Measurements from ENCODE around the gene DYRK3. TPM values are rescaled to one million over a fixed set of nuclear protein-coding genes. Genes with fewer than 3 reads are reported as not detected.

The DYRK3 gene
- polyA plus RNA-seq, 1 donor (not counting 4 experiments of a cell fraction or from before 2014, with no cell fraction given) = 15.0 TPM

DNA sequence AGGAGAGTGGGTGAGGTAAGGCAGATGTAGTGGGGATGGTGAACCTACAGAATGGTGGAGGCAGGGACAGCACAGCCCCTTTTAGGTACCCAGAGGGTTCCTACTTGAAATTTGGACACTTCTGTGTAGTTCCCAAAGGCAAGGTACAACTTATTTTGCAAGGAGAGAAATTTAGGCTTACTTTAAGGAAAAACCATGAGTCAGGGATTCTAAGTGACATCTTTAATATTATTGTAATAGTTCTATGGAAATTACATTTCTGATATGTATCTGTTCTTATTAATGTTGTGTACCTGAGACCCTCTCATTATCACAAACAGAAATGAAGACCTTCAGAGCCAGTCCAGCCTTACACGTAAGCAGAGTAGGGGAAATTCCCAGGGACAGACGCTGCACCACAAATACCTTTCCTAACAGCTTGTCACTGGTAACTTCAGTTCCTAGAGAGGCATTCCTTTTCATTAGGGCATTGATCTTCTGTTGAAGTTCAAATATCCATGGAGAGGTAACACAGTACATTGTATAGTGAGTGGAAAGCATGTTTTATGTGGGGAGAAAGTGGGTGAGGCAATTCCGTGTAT, 7.9 kb downstream of the DYRK3 start:
- Histone ChIP-seq H3K4me2 (ENCODE audit: control insufficient read depth, extremely low read depth, insufficient read depth, low read depth, low read length) (no peak overlapping the region), H3K9me3 (ENCODE audit: control insufficient read depth, low read depth, low read length) (no peaks in the 10 kb centered on the region), H3K4me1 (ENCODE audit: control insufficient read depth, extremely low read depth, insufficient read depth, low read length) (no peaks in the 10 kb centered on the region), H4K20me1 (ENCODE audit: control insufficient read depth, extremely low read depth, insufficient read depth, low read length) (no peaks in the 10 kb centered on the region), H3K79me2 (ENCODE audit: control insufficient read depth, insufficient read depth, low read length) (peaks cover 6% of the 10 kb centered on the region), H3K27ac (ENCODE audit: control insufficient read depth, insufficient read depth, low read length) (no peak overlapping the region), H3K9me1 (ENCODE audit: control insufficient read depth, extremely low read depth, insufficient read depth, low read length) (peaks cover 4% of the 10 kb centered on the region), H3K4me3 (ENCODE audit: control insufficient read depth in 2 of 3, extremely low read depth in 1 of 3, insufficient read depth in 2 of 3, low read depth in 1 of 3, low read length in 3 of 3) (no peak overlapping the region), H3K9ac (ENCODE audit: control insufficient read depth, extremely low read depth, insufficient read depth, low read length) (no peak overlapping the region), H3K36me3 (ENCODE audit: control insufficient read depth in 2 of 2, extremely low read depth in 1 of 2, insufficient read depth in 2 of 2, low read length in 2 of 2) (peaks cover 2 to 27% of the 10 kb centered on the region in 2 experiments), H3K27me3 (ENCODE audit: control insufficient read depth, extremely low read depth, insufficient read depth, low read length) (no peaks in the 10 kb centered on the region), H2AFZ (ENCODE audit: control insufficient read depth, low read length) (no peak overlapping the region)
- DNase-seq (ENCODE audit: low read depth, low spot score) = no peak
- dilution Hi-C loops (cut with MboI; ENCODE audit: extremely low pct_ligation_motif_present, low sequenced_read_pairs) = no loop called here
- TF ChIP-seq CTCF (optimal IDR thresholded peaks at IDR 0.05 in 1 of 3, IDR thresholded peaks at IDR 0.05 in 1 of 3, conservative IDR thresholded peaks at IDR 0.05 in 1 of 3; ENCODE audit: extremely low read depth in 1 of 3, insufficient read depth in 2 of 3, low read length in 3 of 3) (no peak), EZH2 (IDR thresholded peaks at IDR 0.05; ENCODE audit: low read length) (no peak)
- FAIRE-seq = no peak

DNA sequence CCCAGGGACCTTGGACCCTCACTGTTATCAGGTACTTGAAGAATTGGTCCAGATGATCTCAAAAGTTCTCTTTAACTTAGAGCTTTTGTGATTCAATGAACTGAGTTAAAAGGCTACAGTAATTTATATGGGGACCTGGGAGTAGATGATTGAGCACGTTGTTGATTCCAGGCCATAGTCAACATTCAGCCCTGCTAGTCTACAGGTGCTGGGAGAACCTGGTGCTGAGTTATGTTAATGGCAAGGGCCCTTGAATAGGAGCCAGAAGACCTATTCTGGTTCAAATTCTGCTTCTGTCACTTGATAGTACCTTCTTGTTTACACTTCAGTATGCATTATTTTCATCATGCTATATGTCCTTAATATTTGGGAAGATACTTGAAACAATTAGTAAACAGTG, 11.2 kb downstream of the DYRK3 start:
- no peak overlapping the region for H3K4me3 ChIP-seq (ENCODE audit: control insufficient read depth in 2 of 3, extremely low read depth in 1 of 3, insufficient read depth in 2 of 3, low read depth in 1 of 3, low read length in 3 of 3)
- no peak overlapping the region for H2AFZ ChIP-seq (ENCODE audit: control insufficient read depth, low read length)
- H3K4me1 ChIP-seq (ENCODE audit: control insufficient read depth, extremely low read depth, insufficient read depth, low read length) = no peaks in the 10 kb centered on the region
- dilution Hi-C loops (cut with MboI; ENCODE audit: extremely low pct_ligation_motif_present, low sequenced_read_pairs) = no loop called here
- H3K9me1 ChIP-seq (ENCODE audit: control insufficient read depth, extremely low read depth, insufficient read depth, low read length) = peaks cover 4% of the 10 kb centered on the region
- no peaks in the 10 kb centered on the region for H3K9me3 ChIP-seq (ENCODE audit: control insufficient read depth, low read depth, low read length)
- DNase-seq (ENCODE audit: low read depth, low spot score) = no peak
- H4K20me1 ChIP-seq (ENCODE audit: control insufficient read depth, extremely low read depth, insufficient read depth, low read length) = no peaks in the 10 kb centered on the region
- H3K27me3 ChIP-seq (ENCODE audit: control insufficient read depth, extremely low read depth, insufficient read depth, low read length) = no peaks in the 10 kb centered on the region
- no peak overlapping the region for H3K27ac ChIP-seq (ENCODE audit: control insufficient read depth, insufficient read depth, low read length)
- no peak overlapping the region for H3K4me2 ChIP-seq (ENCODE audit: control insufficient read depth, extremely low read depth, insufficient read depth, low read depth, low read length)
- H3K36me3 ChIP-seq (ENCODE audit: control insufficient read depth in 2 of 2, extremely low read depth in 1 of 2, insufficient read depth in 2 of 2, low read length in 2 of 2) = peaks cover 3 to 33% of the 10 kb centered on the region in 2 experiments
- H3K9ac ChIP-seq (ENCODE audit: control insufficient read depth, extremely low read depth, insufficient read depth, low read length) = no peak overlapping the region
- TF ChIP-seq EZH2 (IDR thresholded peaks at IDR 0.05; ENCODE audit: low read length) (no peak), CTCF (optimal IDR thresholded peaks at IDR 0.05 in 1 of 3, IDR thresholded peaks at IDR 0.05 in 1 of 3, conservative IDR thresholded peaks at IDR 0.05 in 1 of 3; ENCODE audit: extremely low read depth in 1 of 3, insufficient read depth in 2 of 3, low read length in 3 of 3) (no peak)
- H3K79me2 ChIP-seq (ENCODE audit: control insufficient read depth, insufficient read depth, low read length) = peaks cover 6% of the 10 kb centered on the region
- no peak for FAIRE-seq

Measured in keratinocyte (primary cell).